Measurements from ENCODE around the gene MEGF6. TPM values are rescaled to one million over a fixed set of nuclear protein-coding genes. Genes with fewer than 3 reads are reported as not detected.

The MEGF6 gene
- total and polyA plus RNA-seq, 12 donors = 0.15 to 29.2 (median 8.2) TPM

DNA sequence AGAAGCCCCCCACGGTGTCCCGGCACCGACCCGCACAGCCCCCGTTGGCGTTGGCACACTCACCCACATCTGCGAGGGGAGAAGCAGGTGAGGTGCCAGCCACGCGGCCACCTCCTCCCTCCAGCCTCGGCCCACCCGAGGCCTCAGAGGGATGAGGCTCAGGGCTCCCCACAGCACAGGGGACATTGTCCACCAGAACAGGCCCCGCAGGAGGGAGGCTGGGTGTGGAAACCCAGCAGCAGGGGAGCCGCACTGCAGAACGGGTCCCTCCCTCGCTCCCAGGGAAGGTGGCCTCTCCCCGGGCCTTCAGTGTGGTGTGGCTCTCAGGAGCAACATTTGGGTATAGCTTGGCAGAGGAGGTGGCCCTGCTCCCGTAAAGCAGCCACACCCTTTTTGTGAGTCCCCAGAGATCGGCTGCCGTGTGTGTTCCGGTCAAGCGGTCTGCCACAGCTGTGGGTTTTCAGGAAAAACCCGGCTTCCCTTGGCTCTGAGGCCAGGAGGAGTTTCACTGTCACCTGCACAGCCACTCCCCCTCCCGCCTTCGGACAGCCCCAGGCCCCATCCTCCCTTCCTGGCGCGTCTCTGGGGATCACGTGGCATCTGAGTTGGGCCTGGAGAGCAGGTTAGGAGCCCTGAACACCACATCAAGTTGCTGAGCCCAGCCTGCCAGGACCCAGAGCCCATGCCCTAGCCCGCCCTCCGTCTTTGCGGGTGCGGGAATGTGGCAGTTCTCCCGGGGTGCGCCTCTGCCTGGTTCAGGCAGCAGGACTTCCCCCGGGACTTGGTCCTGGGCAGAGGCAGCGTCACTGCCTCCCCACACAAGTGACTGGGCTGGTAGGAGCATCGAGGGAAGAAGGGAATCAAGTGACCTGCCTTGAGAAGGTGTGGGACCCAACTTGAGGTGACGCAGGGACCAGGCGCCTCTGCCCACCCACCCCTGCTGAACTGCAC is 64.0 kb downstream of the MEGF6 start:
- DNase-seq = no peak
- H3K9me3 ChIP-seq (replicated peaks in 1 of 3) = no peaks in the 10 kb centered on the region
- TF ChIP-seq POLR2A (IDR thresholded peaks at IDR 0.05) = no peak
- TF ChIP-seq, protein P1, sequence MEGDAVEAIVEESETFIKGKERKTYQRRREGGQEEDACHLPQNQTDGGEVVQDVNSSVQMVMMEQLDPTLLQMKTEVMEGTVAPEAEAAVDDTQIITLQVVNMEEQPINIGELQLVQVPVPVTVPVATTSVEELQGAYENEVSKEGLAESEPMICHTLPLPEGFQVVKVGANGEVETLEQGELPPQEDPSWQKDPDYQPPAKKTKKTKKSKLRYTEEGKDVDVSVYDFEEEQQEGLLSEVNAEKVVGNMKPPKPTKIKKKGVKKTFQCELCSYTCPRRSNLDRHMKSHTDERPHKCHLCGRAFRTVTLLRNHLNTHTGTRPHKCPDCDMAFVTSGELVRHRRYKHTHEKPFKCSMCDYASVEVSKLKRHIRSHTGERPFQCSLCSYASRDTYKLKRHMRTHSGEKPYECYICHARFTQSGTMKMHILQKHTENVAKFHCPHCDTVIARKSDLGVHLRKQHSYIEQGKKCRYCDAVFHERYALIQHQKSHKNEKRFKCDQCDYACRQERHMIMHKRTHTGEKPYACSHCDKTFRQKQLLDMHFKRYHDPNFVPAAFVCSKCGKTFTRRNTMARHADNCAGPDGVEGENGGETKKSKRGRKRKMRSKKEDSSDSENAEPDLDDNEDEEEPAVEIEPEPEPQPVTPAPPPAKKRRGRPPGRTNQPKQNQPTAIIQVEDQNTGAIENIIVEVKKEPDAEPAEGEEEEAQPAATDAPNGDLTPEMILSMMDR (IDR thresholded peaks at IDR 0.05) = no peak
- H3K4me3 ChIP-seq = no peak overlapping the region
- WGBS, 4 donors = 80 to 96% (median 82%) methylated on average over 5 to 38 of the region's 38 CpGs
- H3K27me3 ChIP-seq = no peaks in the 10 kb centered on the region
- H3K4me1 ChIP-seq (replicated peaks in 1 of 2) = peaks cover 0 to 4% of the 10 kb centered on the region in 2 donors
- intact Hi-C loops (cut with DNase I) = no loop called here
- H3K36me3 ChIP-seq (replicated peaks in 1 of 2) = no peaks in the 10 kb centered on the region
- H3K27ac ChIP-seq = peak overlapping the region in 1 of 5 donors; percentile 34

DNA sequence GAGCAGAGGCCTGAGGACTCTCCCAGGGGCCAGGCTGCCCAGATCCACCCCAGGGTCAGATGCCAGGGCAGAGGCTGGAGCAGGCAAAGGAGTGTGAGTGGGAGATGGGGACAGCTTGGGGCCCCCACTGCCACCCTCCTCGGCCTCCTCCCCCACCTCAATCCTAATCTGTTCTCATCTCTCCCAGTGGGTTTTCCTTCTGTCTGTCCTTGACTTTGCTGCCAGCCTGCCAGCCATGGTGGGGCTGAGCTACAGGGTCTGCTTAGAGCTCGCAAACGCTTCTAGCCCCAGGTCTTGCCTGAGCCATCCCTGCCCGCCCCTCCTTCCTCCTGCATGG is 65.3 kb downstream of the MEGF6 start:
- peaks cover 0 to 4% of the 10 kb centered on the region in 2 donors for H3K4me1 ChIP-seq (replicated peaks in 1 of 2)
- no peak overlapping the region for H3K4me3 ChIP-seq
- 16 to 46% (median 42%) methylated on average over 4 of the region's 4 CpGs for WGBS, 4 donors
- H3K9me3 ChIP-seq (replicated peaks in 1 of 3) = no peaks in the 10 kb centered on the region
- H3K36me3 ChIP-seq (replicated peaks in 1 of 2) = no peaks in the 10 kb centered on the region
- no peaks in the 10 kb centered on the region for H3K27me3 ChIP-seq
- no peak for DNase-seq
- intact Hi-C loops (cut with DNase I) = no loop called here
- TF ChIP-seq, protein P1 (IDR thresholded peaks at IDR 0.05) = no peak
- no peak for TF ChIP-seq POLR2A (IDR thresholded peaks at IDR 0.05)
- peak overlapping the region in 1 of 5 donors; percentile 45 for H3K27ac ChIP-seq

DNA sequence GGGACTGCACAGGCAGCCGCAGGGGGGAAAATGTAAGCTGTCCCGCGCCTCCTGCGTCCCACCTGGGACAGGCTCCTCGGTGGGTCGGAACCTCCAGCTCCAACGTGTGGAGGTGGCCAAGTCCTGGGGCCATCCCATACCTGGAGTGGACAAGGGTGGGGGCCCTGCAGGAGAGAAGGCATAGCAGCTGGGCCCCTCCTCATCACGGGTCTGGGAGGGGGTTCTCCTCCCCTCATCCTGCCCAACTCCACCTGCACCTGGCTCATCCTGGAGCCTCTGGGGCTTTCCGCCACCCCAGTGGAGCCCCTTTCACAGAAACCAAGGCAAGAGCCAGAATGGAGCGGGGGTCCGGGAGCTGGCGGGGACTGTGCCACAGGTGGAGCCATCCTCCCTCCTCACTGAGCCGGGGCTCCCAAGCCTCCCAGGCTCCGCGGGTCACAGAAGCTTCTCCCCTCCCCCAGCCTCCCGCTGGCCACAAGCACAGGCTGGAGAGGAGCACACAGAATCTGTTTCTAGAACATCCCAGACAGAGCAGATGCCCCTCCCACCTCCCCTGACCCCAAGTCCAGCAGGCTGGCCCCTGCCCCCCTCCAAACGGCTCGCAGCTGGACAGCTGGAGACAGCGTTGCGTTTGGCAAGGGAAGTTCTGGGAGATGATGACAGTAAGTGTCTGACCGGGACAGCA is 65.8 kb downstream of the MEGF6 start:
- peak in 5 of 7 donors; percentile 9 to 61 (median 31) for DNase-seq

More for the DNA sequence above, 65.8 kb downstream of the MEGF6 start:
- Histone ChIP-seq H3K36me3 (replicated peaks in 1 of 2) (no peaks in the 10 kb centered on the region), H3K9me3 (replicated peaks in 1 of 3) (no peaks in the 10 kb centered on the region), H3K4me1 (replicated peaks in 1 of 2) (peaks cover 0 to 4% of the 10 kb centered on the region in 2 donors), H3K4me3 (no peak overlapping the region), H3K27me3 (no peaks in the 10 kb centered on the region), H3K27ac (peak overlapping the region in 1 of 5 donors; percentile 45)
- TF ChIP-seq, protein P1 (IDR thresholded peaks at IDR 0.05) = no peak
- no peak for TF ChIP-seq POLR2A (IDR thresholded peaks at IDR 0.05)
- intact Hi-C loops (cut with DNase I) = no loop called here
- 13 to 58% (median 56%) methylated on average over 3 to 21 of the region's 21 CpGs for WGBS, 4 donors

Data from adrenal gland (tissue), 12 donors.